NOMO-1 treated with dmso at 0.1 percent for 144 hours (cell line): ENCODE data around the gene APOC1.
"Not testable (repeated sequence)": the region's sequence is repeated elsewhere in the genome, so short reads cannot be mapped to it uniquely, and the experiment has no call there.

Experiments
- DNase-seq: peaks from one replicate; lab custom pipeline; 2025; ENCODE audit not compliant: unreplicated experiment; lab: John Stamatoyannopoulos, UW

Gene APOC1

GRCh38 chr19:44914433-44915206 is at the start of gene APOC1:
APOC1 (plus strand) TSS chr19:44914608; CDS start chr19:44914892, 284 bp downstream.
- peak; percentile 81 for DNase-seq

GRCh38 chr19:44865196-44865767 is 49.1 kb upstream of the APOC1 start:
- no peak for DNase-seq

- DNase-seq: no peak
These were observed 47.7 kb upstream of the APOC1 start for GRCh38 chr19:44866664-44867063.

- no peak for DNase-seq
These were observed 46.8 kb upstream of the APOC1 start for GRCh38 chr19:44867578-44867977.

- DNase-seq: no peak
These were observed 44.5 kb upstream of the APOC1 start for GRCh38 chr19:44869733-44870470.

GRCh38 chr19:44871809-44872208 is 42.6 kb upstream of the APOC1 start:
- no peak for DNase-seq

GRCh38 chr19:44872661-44873060 is 41.7 kb upstream of the APOC1 start:
- DNase-seq: no peak

- DNase-seq: no peak
These were observed 40.1 kb upstream of the APOC1 start for GRCh38 chr19:44874317-44874716.

- DNase-seq: no peak
These were observed 38.5 kb upstream of the APOC1 start for GRCh38 chr19:44875666-44876451.

GRCh38 chr19:44876930-44877535 is 37.4 kb upstream of the APOC1 start:
- DNase-seq: no peak

GRCh38 chr19:44878120-44878865 is 36.1 kb upstream of the APOC1 start:
- DNase-seq: no peak

GRCh38 chr19:44879309-44880065 is 34.9 kb upstream of the APOC1 start:
- no peak for DNase-seq

GRCh38 chr19:44882063-44882462 is 32.3 kb upstream of the APOC1 start:
- DNase-seq: no peak

GRCh38 chr19:44882619-44883397 is 31.6 kb upstream of the APOC1 start:
- not testable (repeated sequence) for DNase-seq

GRCh38 chr19:44883922-44884321 is 30.5 kb upstream of the APOC1 start:
- DNase-seq: no peak

- no peak for DNase-seq
These were observed 29.8 kb upstream of the APOC1 start for GRCh38 chr19:44884566-44884965.

GRCh38 chr19:44886141-44886540 is 28.3 kb upstream of the APOC1 start:
- DNase-seq: no peak

- no peak for DNase-seq
These were observed 26.8 kb upstream of the APOC1 start for GRCh38 chr19:44887648-44888047.

GRCh38 chr19:44888335-44888734 is 26.1 kb upstream of the APOC1 start:
- DNase-seq: not testable (repeated sequence)
